ENCODE results near the gene CFAP57. TPM values are rescaled to one million over a fixed set of nuclear protein-coding genes. Genes with fewer than 3 reads are reported as not detected.

Gene CFAP57
- total and polyA plus RNA-seq, 12 donors = 0.09 to 0.35 (median 0.16) TPM; not detected in 5

GRCh38 chr1:43271186-43272118 is 99.3 kb downstream of the CFAP57 start:
- ATAC-seq = no peak
- H3K9me3 ChIP-seq = no peaks in the 10 kb centered on the region
- no peak for TF ChIP-seq CTCF (IDR thresholded peaks at IDR 0.05)
- no peak for DNase-seq
- WGBS, 2 donors = 76 to 78% methylated on average over 12 of the region's 12 CpGs
- intact Hi-C loops (cut with DNase I) = no loop called here
- no peak overlapping the region for H3K27ac ChIP-seq
- peaks cover 0 to 9% (median 7%) of the 10 kb centered on the region in 7 donors for H3K27me3 ChIP-seq
- H3K36me3 ChIP-seq = no peaks in the 10 kb centered on the region
- H3K4me3 ChIP-seq = no peak overlapping the region
- peaks cover 0 to 18% (median 12%) of the 10 kb centered on the region in 9 donors for H3K4me1 ChIP-seq

- 35 to 55% methylated on average over 9 of the region's 9 CpGs for WGBS, 2 donors
- no peak for TF ChIP-seq CTCF (IDR thresholded peaks at IDR 0.05)
- DNase-seq (no peak), ATAC-seq (no peak)
- intact Hi-C loops (cut with DNase I) = no loop called here
- no peaks in the 10 kb centered on the region for H3K9me3 ChIP-seq
- H3K36me3 ChIP-seq = no peaks in the 10 kb centered on the region
- H3K4me3 ChIP-seq = no peak overlapping the region
- H3K27ac ChIP-seq = no peak overlapping the region
- peaks cover 0 to 18% (median 12%) of the 10 kb centered on the region in 9 donors for H3K4me1 ChIP-seq
- H3K27me3 ChIP-seq = peaks cover 0 to 9% (median 7%) of the 10 kb centered on the region in 7 donors
These were observed 100.0 kb downstream of the CFAP57 start for GRCh38 chr1:43272161-43272560.

GRCh38 chr1:43272576-43273571 is 100.7 kb downstream of the CFAP57 start:
- 97 to 98% methylated on average over 46 of the region's 46 CpGs for WGBS, 2 donors
- Histone ChIP-seq H3K27me3 (peaks cover 0 to 9% (median 7%) of the 10 kb centered on the region in 7 donors), H3K4me3 (no peak overlapping the region), H3K9me3 (no peaks in the 10 kb centered on the region), H3K36me3 (no peaks in the 10 kb centered on the region), H3K27ac (no peak overlapping the region), H3K4me1 (peaks cover 0 to 18% (median 12%) of the 10 kb centered on the region in 9 donors)
- ATAC-seq (peak in 1 of 8 donors; percentile 21), DNase-seq (no peak)
- TF ChIP-seq CTCF (IDR thresholded peaks at IDR 0.05) = no peak
- intact Hi-C loops (cut with DNase I) = no loop called here

- intact Hi-C loops (cut with DNase I) = no loop called here
- no peak for TF ChIP-seq CTCF (IDR thresholded peaks at IDR 0.05)
- H3K4me1 ChIP-seq = peaks cover 0 to 18% (median 12%) of the 10 kb centered on the region in 9 donors
- ATAC-seq (no peak), DNase-seq (no peak)
- 96 to 97% methylated on average over 7 of the region's 7 CpGs for WGBS, 2 donors
- peaks cover 0 to 9% (median 7%) of the 10 kb centered on the region in 7 donors for H3K27me3 ChIP-seq
- no peak overlapping the region for H3K4me3 ChIP-seq
- H3K27ac ChIP-seq = peak overlapping the region in 1 of 10 donors; percentile 44
- H3K36me3 ChIP-seq = no peaks in the 10 kb centered on the region
- no peaks in the 10 kb centered on the region for H3K9me3 ChIP-seq
These were observed 101.6 kb downstream of the CFAP57 start for GRCh38 chr1:43273708-43274107.
